ENCODE data around the gene UCP2. TPM values are rescaled to one million over a fixed set of nuclear protein-coding genes. Genes with fewer than 3 reads are reported as not detected.

UCP2 gene
- total RNA-seq, 2 experiments from 2014 or later, result 467 to 468 TPM

DNA sequence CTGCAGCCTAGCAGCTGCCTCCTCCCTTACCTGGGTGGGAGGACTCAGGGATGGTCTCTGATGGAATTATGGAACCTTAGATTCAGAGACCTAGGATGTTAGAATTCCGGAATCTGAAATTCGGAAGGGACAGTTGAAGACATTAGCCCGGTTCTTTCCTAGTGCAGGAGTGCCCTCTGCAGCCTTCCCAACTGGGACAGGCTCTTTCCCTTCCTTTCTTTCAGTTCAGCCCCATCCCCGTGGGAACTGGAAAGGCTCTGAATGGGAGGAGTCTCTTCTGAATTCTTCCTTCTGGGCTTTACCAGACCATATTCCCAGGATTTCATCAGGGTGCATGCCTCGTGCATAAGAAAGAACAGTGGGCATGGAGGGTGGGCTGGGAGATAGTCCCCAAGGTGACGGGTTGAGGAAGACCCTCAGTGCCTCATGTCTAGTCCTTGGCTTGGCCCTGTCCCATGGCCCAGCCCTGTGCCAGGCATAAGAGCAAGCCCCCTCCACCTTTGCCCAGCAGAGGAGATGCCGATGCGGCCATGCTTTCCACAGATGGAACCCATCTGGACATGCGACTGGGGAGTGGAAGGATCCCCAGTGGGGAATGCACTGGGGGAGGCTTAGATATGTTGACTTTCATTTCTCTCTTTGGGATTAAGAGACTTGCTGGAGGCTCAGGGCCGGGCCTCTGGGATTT, 17.4 kb downstream of the UCP2 start:
- CTCF ChIA-PET, result interaction anchor here (1.3 to 1.9 kb wide), 4 partner anchors 13 to 40 kb away, joined by 3 to 14 read pairs (median 6); no protein-coding TSS in a partner anchor
- Mint-ChIP-seq H3K27me3 (no peaks in the 10 kb centered on the region), H3K36me3 (ENCODE audit: low read depth) (no peaks in the 10 kb centered on the region), H3K4me3 (no peak overlapping the region), H3K4me1 (ENCODE audit: low read depth) (peaks cover 52% of the 10 kb centered on the region), H3K27ac (peak overlapping the region; percentile 73), H3K9me3 (no peaks in the 10 kb centered on the region)
- Histone ChIP-seq H3K27me3 (ENCODE audit: control insufficient read depth in 1 of 2, insufficient read depth in 2 of 2, low read length in 2 of 2) (no peaks in the 10 kb centered on the region), H3K9me3 (ENCODE audit: control insufficient read depth in 1 of 2, insufficient read depth in 1 of 2, low read length in 2 of 2) (no peaks in the 10 kb centered on the region), H3K4me1 (ENCODE audit: insufficient read depth, low read length) (peaks cover 62% of the 10 kb centered on the region), H3K36me3 (ENCODE audit: insufficient read depth, low read length) (no peaks in the 10 kb centered on the region), H3K4me3 (ENCODE audit: low read length) (no peak overlapping the region), H3K27ac (ENCODE audit: low read depth in 1 of 2, low read length in 2 of 2) (no peak overlapping the region)
- ATAC-seq (ENCODE audit: poor library complexity) (no peak), DNase-seq (peak in 1 of 14 experiments; percentile 35)
- POLR2A ChIA-PET, result interaction anchor here (0.7 to 11.7 kb wide), 6 partner anchors 8 to 267 kb away, joined by 3 to 366 read pairs (median 10); partner anchors contain the start of gene UCP2
- intact Hi-C loops (cut with DNase I, micrococcal nuclease), result loop anchor here (2.0 to 10.0 kb wide), 3 partner anchors 16 to 360 kb away; no protein-coding TSS in a partner anchor
- TF ChIP-seq CTCF (IDR thresholded peaks at IDR 0.05), result no peak

DNA sequence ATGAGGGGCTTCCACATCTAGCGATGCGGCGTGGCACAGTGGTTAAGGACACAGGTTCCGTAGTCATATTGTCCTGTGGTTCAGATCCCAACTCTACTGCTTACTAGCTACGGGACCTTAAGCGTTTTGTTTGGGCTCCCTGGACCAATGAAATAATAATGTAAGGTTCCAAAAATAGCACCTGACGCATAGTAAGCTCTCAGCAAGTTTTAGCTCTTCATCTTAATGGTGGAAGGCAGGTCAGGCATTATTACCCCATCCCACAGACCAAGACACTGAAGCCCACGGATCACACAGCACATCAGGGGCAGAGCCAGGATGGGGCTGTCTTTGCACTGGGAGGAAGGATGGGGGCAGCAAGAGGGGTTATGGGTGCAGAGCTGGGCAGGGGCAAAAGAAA, 18.8 kb downstream of the UCP2 start:
- intact Hi-C loops (cut with DNase I, micrococcal nuclease), result loop anchor here (1.0 to 10.0 kb wide), 7 partner anchors 17 to 361 kb away; partner anchors contain the start of genes C2CD3 (in 1 of the 2) and PPME1 (in 1 of the 2)
- H3K36me3 Mint-ChIP-seq (ENCODE audit: low read depth), result no peaks in the 10 kb centered on the region
- H3K27me3 Mint-ChIP-seq, result no peaks in the 10 kb centered on the region
- Histone ChIP-seq H3K4me1 (ENCODE audit: insufficient read depth, low read length) (peaks cover 49% of the 10 kb centered on the region), H3K27me3 (ENCODE audit: control insufficient read depth in 1 of 2, insufficient read depth in 2 of 2, low read length in 2 of 2) (no peaks in the 10 kb centered on the region), H3K27ac (ENCODE audit: low read depth in 1 of 2, low read length in 2 of 2) (no peak overlapping the region), H3K9me3 (ENCODE audit: control insufficient read depth in 1 of 2, insufficient read depth in 1 of 2, low read length in 2 of 2) (no peaks in the 10 kb centered on the region), H3K36me3 (ENCODE audit: insufficient read depth, low read length) (no peaks in the 10 kb centered on the region), H3K4me3 (ENCODE audit: low read length) (no peak overlapping the region)
- H3K4me3 Mint-ChIP-seq, result no peak overlapping the region
- POLR2A ChIA-PET, result interaction anchor here (0.6 to 11.7 kb wide), 8 partner anchors 10 to 269 kb away, joined by 3 to 366 read pairs (median 5); partner anchors contain the start of gene UCP2
- no peaks in the 10 kb centered on the region for H3K9me3 Mint-ChIP-seq
- CTCF ChIA-PET, result interaction anchor here (0.6 to 1.9 kb wide), 10 partner anchors 9 to 123 kb away, joined by 3 to 14 read pairs (median 4); no protein-coding TSS in a partner anchor
- no peak for TF ChIP-seq CTCF (IDR thresholded peaks at IDR 0.05)
- H3K27ac Mint-ChIP-seq, result peak overlapping the region; percentile 62
- ATAC-seq (ENCODE audit: poor library complexity), result no peak
- H3K4me1 Mint-ChIP-seq (ENCODE audit: low read depth), result peaks cover 38% of the 10 kb centered on the region
- peak in 1 of 14 experiments; percentile 11 for DNase-seq

GRCh38 chr11:73962101-73962705, 20.4 kb downstream of the UCP2 start:
- no peak overlapping the region for H3K4me3 ChIP-seq (ENCODE audit: low read length)
- H3K9me3 ChIP-seq (ENCODE audit: control insufficient read depth in 1 of 2, insufficient read depth in 1 of 2, low read length in 2 of 2), result no peaks in the 10 kb centered on the region
- no peak overlapping the region for H3K4me3 Mint-ChIP-seq
- CTCF ChIA-PET, result interaction anchor here (0.7 kb wide), 1 partner anchor 78 kb away, joined by 3 read pairs; no protein-coding TSS in a partner anchor
- no peaks in the 10 kb centered on the region for H3K27me3 ChIP-seq (ENCODE audit: control insufficient read depth in 1 of 2, insufficient read depth in 2 of 2, low read length in 2 of 2)
- peaks cover 34% of the 10 kb centered on the region for H3K4me1 ChIP-seq (ENCODE audit: insufficient read depth, low read length)
- TF ChIP-seq CTCF (IDR thresholded peaks at IDR 0.05), result no peak
- POLR2A ChIA-PET, result no interaction called here
- ATAC-seq (ENCODE audit: poor library complexity), result no peak
- no peaks in the 10 kb centered on the region for H3K36me3 ChIP-seq (ENCODE audit: insufficient read depth, low read length)
- no peaks in the 10 kb centered on the region for H3K9me3 Mint-ChIP-seq
- intact Hi-C loops (cut with DNase I, micrococcal nuclease), result loop anchor here in 1 of 2 experiments (5.0 to 10.0 kb wide), 2 partner anchors 210 to 363 kb away; partner anchors contain the start of genes C2CD3 and PPME1
- no peak overlapping the region for H3K27ac Mint-ChIP-seq
- no peak for DNase-seq
- no peak overlapping the region for H3K27ac ChIP-seq (ENCODE audit: low read depth in 1 of 2, low read length in 2 of 2)
- peaks cover 27% of the 10 kb centered on the region for H3K4me1 Mint-ChIP-seq (ENCODE audit: low read depth)
- peaks cover 4% of the 10 kb centered on the region for H3K27me3 Mint-ChIP-seq
- H3K36me3 Mint-ChIP-seq (ENCODE audit: low read depth), result no peaks in the 10 kb centered on the region

Measured in CD4-positive, alpha-beta T cell (primary cell).